ENCODE data around the gene MST1. TPM values are rescaled to one million over a fixed set of nuclear protein-coding genes. Genes with fewer than 3 reads are reported as not detected.

The MST1 gene
- total RNA-seq, 1 donor from 2014 or later, result 8.2 TPM

DNA sequence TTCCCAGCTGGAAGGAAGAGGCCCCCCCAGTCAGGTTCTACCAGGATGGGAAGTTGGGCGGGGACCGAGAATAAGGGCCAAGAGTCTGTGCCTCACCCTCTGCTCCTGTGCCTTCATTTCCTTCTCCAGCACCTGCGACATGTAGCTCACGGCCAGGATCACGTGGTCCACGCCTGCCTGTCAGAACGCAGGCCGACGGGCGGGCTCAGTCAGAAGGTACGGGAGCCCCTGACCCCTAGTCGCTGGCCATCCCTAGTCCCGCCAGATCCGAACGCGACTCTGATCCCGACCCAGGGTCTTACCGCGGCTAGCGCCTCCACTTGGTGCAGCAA is 34.0 kb upstream of the MST1 start:
- Mint-ChIP-seq H3K4me3 (peak overlapping the region; percentile 95), H3K27ac (peak overlapping the region; percentile 95), H3K27me3 (ENCODE audit: insufficient read depth) (no peaks in the 10 kb centered on the region), H3K36me3 (ENCODE audit: low read depth) (peaks cover 19% of the 10 kb centered on the region), H3K4me1 (ENCODE audit: low read depth) (peaks cover 40% of the 10 kb centered on the region), H3K9me3 (no peaks in the 10 kb centered on the region)
- intact Hi-C loops (cut with micrococcal nuclease), result loop anchor here (1.0 to 5.0 kb wide), 3 partner anchors 49 to 514 kb away; partner anchors contain the start of genes APEH and GNAI2
- peak; percentile 59 for DNase-seq (ENCODE audit: low spot score)

DNA sequence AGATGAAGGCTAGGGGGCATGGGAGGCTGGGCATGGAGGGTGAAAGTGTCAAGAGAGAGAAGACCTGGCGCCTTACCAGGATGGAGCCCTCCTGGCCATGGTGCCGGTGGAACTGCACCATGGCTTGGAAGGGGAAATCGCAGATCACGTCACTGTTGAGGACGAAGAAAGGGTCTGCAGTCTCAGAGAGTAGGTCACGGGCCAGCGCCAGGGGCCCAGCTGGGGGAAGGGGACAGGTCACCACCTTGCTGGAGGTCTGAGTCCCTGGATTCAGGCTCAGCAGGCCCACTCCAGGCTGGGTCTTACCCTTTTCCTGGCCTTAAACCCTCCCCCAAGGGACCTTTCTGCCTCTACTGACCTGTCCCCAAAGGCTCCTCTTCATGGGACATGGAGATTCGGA is 33.6 kb upstream of the MST1 start:
- peak overlapping the region; percentile 95 for H3K4me3 Mint-ChIP-seq
- H3K27me3 Mint-ChIP-seq (ENCODE audit: insufficient read depth), result no peaks in the 10 kb centered on the region
- H3K36me3 Mint-ChIP-seq (ENCODE audit: low read depth), result peaks cover 17% of the 10 kb centered on the region
- H3K27ac Mint-ChIP-seq, result peak overlapping the region; percentile 95
- no peaks in the 10 kb centered on the region for H3K9me3 Mint-ChIP-seq
- intact Hi-C loops (cut with micrococcal nuclease), result loop anchor here (1.0 to 5.0 kb wide), 3 partner anchors 49 to 514 kb away; partner anchors contain the start of genes APEH and GNAI2
- no peak for DNase-seq (ENCODE audit: low spot score)
- peaks cover 40% of the 10 kb centered on the region for H3K4me1 Mint-ChIP-seq (ENCODE audit: low read depth)

DNA sequence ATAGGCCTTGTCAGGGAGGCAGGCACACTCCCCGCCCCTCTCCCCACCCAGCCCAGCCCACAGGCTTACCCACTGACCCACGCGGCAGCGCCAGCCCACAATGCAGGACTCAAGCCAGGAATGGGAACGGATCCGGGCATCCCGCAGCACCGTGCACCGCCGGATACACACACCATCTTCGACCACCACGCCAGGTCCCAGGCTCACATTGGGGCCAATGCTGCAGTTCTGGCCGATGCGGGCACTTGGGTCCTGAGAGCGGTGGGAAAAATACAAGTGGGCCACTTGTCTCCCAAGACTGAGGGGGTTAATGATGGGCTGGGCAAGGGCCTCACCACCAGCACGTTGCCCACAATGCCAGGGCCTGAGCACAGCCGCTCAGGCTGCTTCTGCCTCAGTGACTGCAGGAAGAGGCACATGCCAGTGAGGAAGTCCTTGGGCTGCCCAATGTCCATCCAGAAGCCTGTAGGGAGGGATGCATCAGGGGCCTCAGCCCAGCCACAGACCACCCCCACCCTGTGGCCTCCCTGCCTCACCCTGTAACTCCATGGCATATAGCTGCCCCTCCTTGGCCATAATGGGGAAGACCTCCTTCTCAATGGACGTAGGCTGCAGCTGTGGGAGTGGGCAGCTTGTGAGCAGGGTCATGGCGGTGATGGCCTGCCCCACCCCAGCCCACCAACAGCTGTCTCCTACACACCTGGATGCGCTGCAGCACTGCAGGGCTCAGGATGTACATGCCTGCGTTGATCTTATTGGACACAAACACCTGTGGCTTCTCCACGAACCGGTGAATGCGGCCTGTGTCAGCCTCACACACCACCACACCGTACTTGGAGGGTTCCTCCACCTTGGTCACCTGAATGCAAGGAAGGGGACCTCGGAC is 32.9 kb upstream of the MST1 start:
- intact Hi-C loops (cut with micrococcal nuclease), result loop anchor here (5.0 kb wide), 2 partner anchors 115 to 515 kb away; partner anchors contain the start of gene GNAI2
- no peak overlapping the region for H3K27ac Mint-ChIP-seq
- H3K36me3 Mint-ChIP-seq (ENCODE audit: low read depth), result peaks cover 17% of the 10 kb centered on the region
- H3K4me1 Mint-ChIP-seq (ENCODE audit: low read depth), result peaks cover 40% of the 10 kb centered on the region
- no peaks in the 10 kb centered on the region for H3K27me3 Mint-ChIP-seq (ENCODE audit: insufficient read depth)
- H3K9me3 Mint-ChIP-seq, result no peaks in the 10 kb centered on the region
- peak overlapping the region; percentile 95 for H3K4me3 Mint-ChIP-seq
- DNase-seq (ENCODE audit: low spot score), result no peak

DNA sequence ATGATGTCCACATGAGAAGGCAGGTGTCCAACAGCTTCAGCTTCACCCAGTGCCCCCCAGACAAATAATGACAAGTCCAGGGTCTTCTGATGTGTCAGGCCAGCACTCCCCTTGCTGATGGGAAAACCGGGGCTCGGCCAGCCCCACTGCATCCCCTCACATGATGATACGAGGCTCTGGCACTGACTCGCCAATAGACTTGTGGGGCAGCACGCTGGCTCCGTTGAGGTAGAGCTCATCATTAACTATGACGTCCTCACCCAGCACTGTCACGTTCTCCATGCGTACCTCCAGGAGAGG is 32.3 kb upstream of the MST1 start:
- DNase-seq (ENCODE audit: low spot score), result no peak
- peaks cover 17% of the 10 kb centered on the region for H3K36me3 Mint-ChIP-seq (ENCODE audit: low read depth)
- no peak overlapping the region for H3K27ac Mint-ChIP-seq
- H3K9me3 Mint-ChIP-seq, result no peaks in the 10 kb centered on the region
- intact Hi-C loops (cut with micrococcal nuclease), result loop anchor here (5.0 kb wide), 2 partner anchors 116 to 516 kb away; partner anchors contain the start of gene GNAI2
- H3K27me3 Mint-ChIP-seq (ENCODE audit: insufficient read depth), result no peaks in the 10 kb centered on the region
- H3K4me3 Mint-ChIP-seq, result peak overlapping the region; percentile 95
- peaks cover 40% of the 10 kb centered on the region for H3K4me1 Mint-ChIP-seq (ENCODE audit: low read depth)

DNA sequence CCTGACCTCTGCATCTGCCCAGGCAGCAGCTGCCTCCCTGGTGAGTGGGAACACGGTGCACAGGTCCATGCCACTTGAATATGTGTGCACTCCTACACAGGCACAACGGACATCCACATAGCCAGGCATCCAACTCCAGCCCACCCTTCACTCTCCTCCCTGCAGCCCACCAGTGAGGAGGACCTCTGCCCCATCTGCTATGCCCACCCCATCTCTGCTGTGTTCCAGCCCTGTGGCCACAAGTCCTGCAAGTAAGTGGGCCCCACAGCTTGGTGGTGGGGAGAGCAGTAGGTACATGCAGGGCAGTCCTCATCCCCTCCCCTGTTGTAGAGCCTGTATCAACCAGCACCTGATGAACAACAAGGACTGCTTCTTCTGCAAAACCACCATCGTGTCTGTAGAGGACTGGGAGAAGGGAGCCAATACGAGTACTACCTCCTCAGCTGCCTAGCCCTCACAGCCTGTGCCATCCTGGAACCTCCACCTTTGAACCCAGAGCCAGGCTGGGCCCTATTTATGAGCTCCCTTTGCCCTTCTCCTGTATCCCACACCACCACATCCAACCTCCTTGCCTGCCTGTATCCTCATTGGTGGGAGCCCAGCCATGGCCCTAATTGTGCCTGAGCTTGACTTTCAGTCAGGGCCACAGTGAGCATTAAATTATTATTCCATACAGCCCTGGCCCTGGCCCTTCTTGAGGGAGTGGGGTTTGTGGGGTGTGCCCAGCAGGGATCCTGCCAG is 31.8 kb upstream of the MST1 start:
- no peak for DNase-seq (ENCODE audit: low spot score)
- Mint-ChIP-seq H3K36me3 (ENCODE audit: low read depth) (peaks cover 21% of the 10 kb centered on the region), H3K9me3 (no peaks in the 10 kb centered on the region), H3K27me3 (ENCODE audit: insufficient read depth) (no peaks in the 10 kb centered on the region), H3K4me1 (ENCODE audit: low read depth) (peaks cover 40% of the 10 kb centered on the region), H3K27ac (peak overlapping the region; percentile 18), H3K4me3 (peak overlapping the region; percentile 39)
- intact Hi-C loops (cut with micrococcal nuclease), result loop anchor here (5.0 kb wide), 2 partner anchors 116 to 516 kb away; partner anchors contain the start of gene GNAI2

DNA sequence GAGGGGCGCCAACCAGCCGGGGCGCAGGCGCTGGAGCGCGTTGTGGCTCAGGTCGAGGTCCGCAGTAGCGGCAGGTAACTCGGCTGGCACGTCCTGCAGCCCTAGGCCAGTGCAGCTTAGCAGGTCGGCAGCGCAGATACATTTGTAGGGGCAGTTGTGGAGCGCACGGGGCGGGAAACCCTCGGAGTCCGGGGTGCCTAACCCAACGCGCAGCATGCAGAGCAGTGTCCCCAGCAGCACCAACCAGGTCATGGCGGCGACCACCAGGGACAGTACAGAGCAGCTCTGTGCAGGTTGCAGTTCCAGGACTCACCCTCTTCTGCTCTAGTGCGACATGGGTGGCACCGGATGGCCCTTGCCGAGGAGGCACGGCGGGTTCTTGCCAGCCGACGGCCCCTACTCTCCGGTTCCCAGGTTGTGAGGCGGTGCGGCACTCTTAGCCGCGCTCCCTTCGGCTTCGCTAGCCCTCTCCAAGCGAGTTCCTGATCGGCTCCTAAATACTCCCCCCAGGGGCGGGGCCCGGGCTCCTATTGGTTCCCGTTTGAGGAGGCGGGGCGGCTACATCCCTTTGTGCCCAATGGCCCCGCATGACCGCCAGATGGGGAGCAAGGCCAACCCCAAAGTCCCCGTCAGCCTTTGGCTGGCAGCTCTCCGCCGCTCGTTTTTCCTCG is 30.1 kb upstream of the MST1 start, which contains the start of gene AMIGO3:
AMIGO3 (minus strand) TSS at position 471 of the 671 bp plus-strand sequence; CDS start at position 252, 219 bp downstream.
- H3K27ac Mint-ChIP-seq, result peak within 1 kb of the TSS; percentile 63
- peak within 1 kb of the TSS; percentile 83 for H3K4me3 Mint-ChIP-seq
- H3K9me3 Mint-ChIP-seq, result no peaks in the 10 kb centered on the region
- peak; percentile 89 for DNase-seq (ENCODE audit: low spot score)
- intact Hi-C loops (cut with micrococcal nuclease), result loop anchor here (1.0 kb wide), 3 partner anchors 16 to 45 kb away; partner anchors contain the start of genes APEH, MST1 and RNF123
- H3K27me3 Mint-ChIP-seq (ENCODE audit: insufficient read depth), result no peaks in the 10 kb centered on the region
- peaks cover 21% of the 10 kb centered on the region for H3K36me3 Mint-ChIP-seq (ENCODE audit: low read depth)
- peaks cover 35% of the 10 kb centered on the region for H3K4me1 Mint-ChIP-seq (ENCODE audit: low read depth)

DNA sequence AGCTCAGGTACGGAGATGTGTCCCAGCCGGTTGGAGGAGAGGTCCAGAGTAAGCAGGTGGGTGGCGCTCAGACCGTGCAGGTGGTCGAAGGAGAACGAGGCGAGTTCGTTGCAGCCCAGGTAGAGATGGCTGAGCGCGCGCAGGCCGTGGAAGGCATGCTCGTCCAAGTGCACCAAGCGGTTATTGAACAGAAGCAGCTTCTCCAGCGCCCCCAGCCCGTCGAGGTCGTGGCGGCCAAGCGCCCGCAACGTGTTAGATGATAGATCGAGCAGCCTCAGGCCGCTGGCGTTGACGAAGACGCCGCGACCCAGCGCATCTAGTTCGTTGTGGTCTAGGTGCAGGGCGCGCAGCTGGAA is 29.6 kb upstream of the MST1 start:
- no peaks in the 10 kb centered on the region for H3K9me3 Mint-ChIP-seq
- DNase-seq (ENCODE audit: low spot score), result no peak
- peak overlapping the region; percentile 48 for H3K27ac Mint-ChIP-seq
- H3K36me3 Mint-ChIP-seq (ENCODE audit: low read depth), result peaks cover 21% of the 10 kb centered on the region
- peaks cover 35% of the 10 kb centered on the region for H3K4me1 Mint-ChIP-seq (ENCODE audit: low read depth)
- no peaks in the 10 kb centered on the region for H3K27me3 Mint-ChIP-seq (ENCODE audit: insufficient read depth)
- H3K4me3 Mint-ChIP-seq, result peak overlapping the region; percentile 83
- intact Hi-C loops (cut with micrococcal nuclease), result loop anchor here (1.0 kb wide), 3 partner anchors 16 to 45 kb away; partner anchors contain the start of genes APEH, MST1 and RNF123

DNA sequence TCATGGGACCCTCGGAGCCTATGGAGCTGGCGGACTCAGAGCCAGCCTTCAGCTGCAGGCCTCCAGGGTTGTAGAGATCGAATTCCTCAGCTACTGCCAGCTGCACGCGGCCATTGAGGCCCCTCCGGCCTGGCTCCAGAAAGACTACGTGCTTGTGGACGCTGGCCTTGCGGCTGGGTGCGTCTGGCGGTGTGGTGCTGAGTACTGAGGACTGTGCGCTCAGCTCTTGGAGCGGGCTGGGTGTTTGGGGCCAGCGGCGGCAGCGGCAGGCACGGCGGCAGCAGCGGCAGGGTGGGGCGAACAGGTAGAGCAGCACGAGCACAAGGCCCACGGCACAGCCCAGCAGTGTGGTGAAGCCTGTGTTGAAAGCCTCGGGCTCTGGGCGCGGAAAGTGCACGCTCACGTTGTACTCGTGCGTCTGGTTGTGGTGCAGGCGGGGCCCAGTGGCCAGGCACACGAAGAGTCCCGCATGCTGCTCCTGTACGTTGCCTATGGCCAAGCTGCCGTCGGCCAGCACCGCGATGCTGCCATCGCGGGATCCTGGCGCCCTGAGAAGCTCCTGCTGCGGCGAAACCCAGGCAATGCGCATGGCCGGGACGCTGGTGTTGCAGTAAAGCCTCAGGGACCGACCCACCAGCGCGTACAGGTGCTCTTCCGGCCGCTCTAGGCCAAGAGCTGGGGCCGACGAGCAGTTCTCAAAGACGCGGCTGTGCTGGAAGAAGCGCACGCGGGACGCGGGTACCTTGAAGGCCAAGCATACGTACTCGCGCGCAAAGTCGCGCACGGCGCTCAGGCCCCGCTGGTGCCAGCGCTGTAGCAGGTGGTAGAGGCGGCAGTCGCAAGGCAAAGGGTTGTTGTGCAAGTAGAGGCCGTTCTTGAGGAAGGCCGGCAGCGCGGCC is 28.9 kb upstream of the MST1 start:
- intact Hi-C loops (cut with micrococcal nuclease), result no loop called here
- H3K36me3 Mint-ChIP-seq (ENCODE audit: low read depth), result peaks cover 21% of the 10 kb centered on the region

DNA sequence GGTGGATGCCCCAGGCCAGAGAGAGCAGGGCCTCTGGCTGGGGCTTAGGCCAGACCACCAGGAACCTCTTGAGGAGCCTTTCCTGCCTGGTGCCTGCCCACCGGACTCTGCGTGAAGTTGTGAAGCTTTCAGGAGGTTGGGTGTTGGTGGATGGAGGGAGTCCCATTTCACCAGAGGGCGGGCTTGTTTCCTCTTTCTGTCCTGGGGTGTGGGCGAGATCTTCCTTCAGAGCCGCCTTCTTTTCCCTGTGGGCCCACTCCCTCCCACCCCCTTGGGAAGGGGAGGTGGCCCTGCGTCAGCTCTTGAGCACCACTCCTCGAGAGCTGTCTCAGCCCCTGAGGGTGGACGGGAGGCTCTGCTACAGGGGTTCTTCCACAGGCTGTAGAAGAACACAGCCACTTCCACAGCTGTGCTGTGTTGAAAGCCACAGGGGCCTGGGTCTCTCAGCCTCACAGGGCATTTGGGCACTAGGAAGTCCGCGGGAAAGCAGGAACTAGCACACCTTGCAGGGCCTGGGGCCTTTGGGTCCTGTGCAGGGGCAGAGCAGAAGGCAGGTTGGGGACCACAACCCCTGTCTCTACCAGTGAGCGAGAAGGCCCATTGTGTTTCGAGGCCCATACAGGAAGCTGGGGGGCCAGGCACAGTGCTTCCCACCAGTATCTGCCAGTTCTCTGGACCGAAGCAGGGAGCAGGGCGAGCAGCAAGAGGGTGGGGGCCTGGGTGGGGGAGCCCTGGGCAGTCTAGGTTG is 28.1 kb upstream of the MST1 start:
- H3K9me3 Mint-ChIP-seq, result no peaks in the 10 kb centered on the region

More for the DNA sequence above, 28.9 kb upstream of the MST1 start:
- DNase-seq (ENCODE audit: low spot score), result no peak
- Mint-ChIP-seq H3K4me1 (ENCODE audit: low read depth) (peaks cover 33% of the 10 kb centered on the region), H3K9me3 (no peaks in the 10 kb centered on the region), H3K27ac (no peak overlapping the region), H3K4me3 (peak overlapping the region; percentile 83), H3K27me3 (ENCODE audit: insufficient read depth) (no peaks in the 10 kb centered on the region)

DNA sequence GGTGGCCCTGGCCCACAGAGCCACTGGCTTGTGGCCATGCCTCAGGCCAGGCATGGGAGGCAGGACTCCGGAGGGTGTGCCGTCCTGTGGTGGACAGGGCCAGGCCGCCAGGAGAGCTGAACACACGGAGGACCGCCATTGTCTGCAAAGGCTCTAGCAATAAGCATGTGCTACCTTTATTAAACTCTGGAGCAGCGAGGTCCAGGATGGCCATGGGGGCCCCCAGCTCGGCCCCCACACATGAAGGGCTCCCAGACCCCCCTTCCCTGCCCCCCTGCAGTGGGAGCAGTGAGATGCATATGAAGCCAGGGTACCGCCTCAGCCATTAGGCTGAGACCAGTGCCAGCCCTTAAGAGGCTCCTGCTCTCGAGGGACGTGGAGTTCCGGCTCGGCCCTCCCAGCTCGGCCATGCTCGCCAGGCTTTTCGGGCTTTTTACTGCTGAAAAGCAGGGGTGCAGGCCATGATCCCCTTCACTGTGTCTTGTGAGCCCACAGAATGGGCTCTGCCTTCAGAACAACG is 27.5 kb upstream of the MST1 start:
- no peaks in the 10 kb centered on the region for H3K27me3 Mint-ChIP-seq (ENCODE audit: insufficient read depth)
- no peak overlapping the region for H3K4me3 Mint-ChIP-seq
- H3K27ac Mint-ChIP-seq, result no peak overlapping the region
- peaks cover 29% of the 10 kb centered on the region for H3K4me1 Mint-ChIP-seq (ENCODE audit: low read depth)
- no peak for DNase-seq (ENCODE audit: low spot score)
- H3K36me3 Mint-ChIP-seq (ENCODE audit: low read depth), result peaks cover 15% of the 10 kb centered on the region
- intact Hi-C loops (cut with micrococcal nuclease), result no loop called here
- H3K9me3 Mint-ChIP-seq, result no peaks in the 10 kb centered on the region

More for the DNA sequence above, 28.1 kb upstream of the MST1 start:
- peaks cover 25% of the 10 kb centered on the region for H3K4me1 Mint-ChIP-seq (ENCODE audit: low read depth)
- peak overlapping the region; percentile 51 for H3K4me3 Mint-ChIP-seq
- no peak for DNase-seq (ENCODE audit: low spot score)
- peaks cover 18% of the 10 kb centered on the region for H3K36me3 Mint-ChIP-seq (ENCODE audit: low read depth)
- intact Hi-C loops (cut with micrococcal nuclease), result no loop called here
- H3K27ac Mint-ChIP-seq, result no peak overlapping the region
- no peaks in the 10 kb centered on the region for H3K27me3 Mint-ChIP-seq (ENCODE audit: insufficient read depth)

DNA sequence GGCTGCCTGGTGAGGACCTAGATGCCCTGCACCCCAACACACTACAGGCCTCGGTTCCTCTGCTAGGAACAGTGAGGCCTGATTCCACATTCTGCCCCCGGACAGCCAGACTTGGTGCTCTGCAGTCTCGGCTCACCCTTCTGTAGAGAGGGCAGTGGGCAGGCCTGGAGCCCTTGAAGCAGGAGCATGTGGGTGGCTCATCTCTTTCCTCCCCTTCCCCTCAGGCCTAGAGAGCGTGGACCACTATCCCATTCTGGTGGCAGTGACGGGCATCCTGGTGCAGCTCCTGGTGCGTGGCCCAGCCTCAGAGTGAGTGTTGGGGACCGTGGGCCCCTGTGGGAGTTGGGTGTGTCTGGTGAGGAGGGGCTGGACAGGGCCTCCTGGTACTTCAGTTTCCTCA is 26.9 kb upstream of the MST1 start:
- Mint-ChIP-seq H3K36me3 (ENCODE audit: low read depth) (peaks cover 13% of the 10 kb centered on the region), H3K4me3 (no peak overlapping the region), H3K4me1 (ENCODE audit: low read depth) (peaks cover 32% of the 10 kb centered on the region), H3K27ac (no peak overlapping the region), H3K27me3 (ENCODE audit: insufficient read depth) (no peaks in the 10 kb centered on the region), H3K9me3 (no peaks in the 10 kb centered on the region)
- intact Hi-C loops (cut with micrococcal nuclease), result no loop called here
- no peak for DNase-seq (ENCODE audit: low spot score)
